H1 (cell line): ENCODE data around the gene SPIB. TPM values are rescaled to one million over a fixed set of nuclear protein-coding genes. Genes with fewer than 3 reads are reported as not detected.

Experiments used
- CHD2 ChIP-seq: IDR thresholded peaks from 2 replicates; pipeline ENCODE4 v1.6.1; 2012; ENCODE audit warnings: low read length, improper control_type of control experiment
- SIRT6 ChIP-seq: IDR thresholded peaks from one replicate; pipeline ENCODE4 v1.7.1; 2012; ENCODE audit warnings: low read length, inconsistent platforms
- SP1 ChIP-seq: IDR thresholded peaks from 2 replicates; pipeline ENCODE4 v1.6.1; 2011; ENCODE audit warnings: low read depth, low read length
- polyA plus RNA-seq, 7 experiments: library from polyadenylated mRNA; depleted of rRNA in 3 of 7; stranded (reverse) in 5 of 7; unstranded in 2 of 7; fragments of >200 nt in 5 of 7; fragments of 200-250 nt in 2 of 7; gene quantifications; 1 replicate in 5 of 7; 2 replicates in 1 of 7; 4 replicates in 1 of 7; pipeline versions ENCODE4 v1.2.1 to v1.2.3, GENCODE V29; 2011 to 2013; ENCODE audit warnings: missing spikeins in 2 of 7, mixed read lengths in 2 of 7
- total RNA-seq: library from RNA; stranded (reverse); fragmentation: NEBNext Ultra II Directional; extraction: Animal tissue kit (Norgen Biotek cat#: 25700); gene quantifications from 2 replicates; pipeline ENCODE4 v1.2.1, GENCODE V29; 2021

SPIB gene
- total and polyA plus RNA-seq, 2 of the 8 experiments (the other 6 are each of a cell fraction or from before 2014, with no cell fraction given) = 11.1 to 17.4 TPM

- TF ChIP-seq SP1 (no peak), SIRT6 (no peak), CHD2 (no peak)
Observed at GRCh38 chr19:50466706-50467039, 47.9 kb downstream of the SPIB start (continued).
